HCT116 (cell line): ENCODE results near the gene UBIAD1.

Experiments
- RAD21 ChIP-seq: IDR thresholded peaks from 2 replicates; pipeline ENCODE4 v1.6.1; 2012; ENCODE audit warnings: low read depth, mild to moderate bottlenecking
- ZFX ChIP-seq: fragments of 450-650 bp; IDR thresholded peaks from 2 replicates; pipeline ENCODE4 v1.6.1; 2017
- TF ChIP-seq, protein P1 (sequence below), 3 experiments: fragments of 200-600 bp in 1 of 3; sonication (generic) in 1 of 3; IDR thresholded peaks in 2 of 3; conservative IDR thresholded peaks in 1 of 3; 2 replicates each; pipeline ENCODE4 v1.5.1; 2012 to 2017; ENCODE audit warnings: low read depth in 2 of 3, low read length in 2 of 3, antibody characterized with exemption in 1 of 3, borderline replicate concordance in 1 of 3, control low read depth in 1 of 3, mild to moderate bottlenecking in 1 of 3, mixed read lengths in 1 of 3, mixed run types in 1 of 3, moderate library complexity in 1 of 3; ENCODE audit not compliant: insufficient read depth in 1 of 3

DNA sequence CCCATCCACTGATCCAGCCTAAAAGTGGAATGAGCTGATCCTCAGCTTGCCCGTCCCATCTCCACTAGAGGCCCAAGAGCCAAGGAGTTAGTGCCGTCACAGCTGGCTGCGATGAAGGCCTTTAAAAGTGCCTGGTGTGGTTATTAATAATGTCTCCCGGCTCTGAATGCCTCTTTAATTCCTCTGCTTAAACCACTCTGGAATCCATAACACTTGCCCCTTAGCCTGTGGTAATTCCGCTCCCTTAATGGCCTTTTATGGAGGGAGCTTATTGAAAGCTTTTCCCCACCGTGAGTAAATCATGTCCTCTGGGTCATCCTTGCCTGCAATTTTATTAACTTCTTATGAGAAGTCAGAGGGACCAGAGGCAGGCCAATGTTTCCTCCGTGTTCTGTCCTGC lies 55.4 kb downstream of the UBIAD1 start:
- TF ChIP-seq RAD21, result no peak
- no peak for TF ChIP-seq ZFX
- TF ChIP-seq, protein P1, sequence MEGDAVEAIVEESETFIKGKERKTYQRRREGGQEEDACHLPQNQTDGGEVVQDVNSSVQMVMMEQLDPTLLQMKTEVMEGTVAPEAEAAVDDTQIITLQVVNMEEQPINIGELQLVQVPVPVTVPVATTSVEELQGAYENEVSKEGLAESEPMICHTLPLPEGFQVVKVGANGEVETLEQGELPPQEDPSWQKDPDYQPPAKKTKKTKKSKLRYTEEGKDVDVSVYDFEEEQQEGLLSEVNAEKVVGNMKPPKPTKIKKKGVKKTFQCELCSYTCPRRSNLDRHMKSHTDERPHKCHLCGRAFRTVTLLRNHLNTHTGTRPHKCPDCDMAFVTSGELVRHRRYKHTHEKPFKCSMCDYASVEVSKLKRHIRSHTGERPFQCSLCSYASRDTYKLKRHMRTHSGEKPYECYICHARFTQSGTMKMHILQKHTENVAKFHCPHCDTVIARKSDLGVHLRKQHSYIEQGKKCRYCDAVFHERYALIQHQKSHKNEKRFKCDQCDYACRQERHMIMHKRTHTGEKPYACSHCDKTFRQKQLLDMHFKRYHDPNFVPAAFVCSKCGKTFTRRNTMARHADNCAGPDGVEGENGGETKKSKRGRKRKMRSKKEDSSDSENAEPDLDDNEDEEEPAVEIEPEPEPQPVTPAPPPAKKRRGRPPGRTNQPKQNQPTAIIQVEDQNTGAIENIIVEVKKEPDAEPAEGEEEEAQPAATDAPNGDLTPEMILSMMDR (IDR thresholded peaks at IDR 0.05 in 2 of 3, conservative IDR thresholded peaks at IDR 0.05 in 1 of 3; ENCODE audit: borderline replicate concordance in 1 of 3, insufficient read depth in 1 of 3, low read depth in 2 of 3, low read length in 2 of 3), result no peak
